CD14-positive monocyte (primary cell): ENCODE measurements around the gene MIA2. TPM values are rescaled to one million over a fixed set of nuclear protein-coding genes. Genes with fewer than 3 reads are reported as not detected.

Experiments used
- DNase-seq, 3 donors: peaks; one replicate each; pipeline ENCODE4 v3.0.0-alpha.2; 2011 to 2022
- H2AFZ ChIP-seq: 2 replicates; pipeline ENCODE4 v1.6.0; 2012; ENCODE audit warnings: mild to moderate bottlenecking, low read depth, low read length, inconsistent platforms; ENCODE audit not compliant: insufficient read depth, poor library complexity, severe bottlenecking
- H3K27ac ChIP-seq, 2 donors: 1 replicate in 1 of 2; 2 replicates in 1 of 2; pipeline ENCODE4 v1.5.1; 2012 to 2013; ENCODE audit warnings: low read length in 2 of 2, control low read depth in 1 of 2, inconsistent platforms in 1 of 2, low read depth in 1 of 2, mild to moderate bottlenecking in 1 of 2
- H3K27me3 ChIP-seq, 2 donors: one replicate each; pipeline versions ENCODE4 v1.6.0 to v1.6.1; 2011 to 2013; ENCODE audit warnings: low read length in 2 of 2; ENCODE audit not compliant: control insufficient read depth in 2 of 2, insufficient read depth in 2 of 2
- H3K36me3 ChIP-seq, 2 donors: replicated peaks in 1 of 2; 1 replicate in 1 of 2; 2 replicates in 1 of 2; pipeline versions ENCODE4 v1.5.1 to v1.6.1; 2012 to 2013; ENCODE audit warnings: low read length in 2 of 2, control low read depth in 1 of 2, inconsistent platforms in 1 of 2, mild to moderate bottlenecking in 1 of 2; ENCODE audit not compliant: insufficient read depth in 2 of 2, control insufficient read depth in 1 of 2
- H3K4me1 ChIP-seq, 2 donors: 1 replicate in 1 of 2; 2 replicates in 1 of 2; pipeline versions ENCODE4 v1.5.1 to v1.6.1; 2012 to 2013; ENCODE audit warnings: low read length in 2 of 2, control low read depth in 1 of 2, inconsistent platforms in 1 of 2, mild to moderate bottlenecking in 1 of 2, moderate library complexity in 1 of 2; ENCODE audit not compliant: insufficient read depth in 2 of 2, control insufficient read depth in 1 of 2
- H3K4me2 ChIP-seq: replicated peaks from 2 replicates; pipeline ENCODE3; 2012; ENCODE audit warnings: low read length, moderate library complexity, mild to moderate bottlenecking; ENCODE audit not compliant: poor library complexity, severe bottlenecking; ENCODE audit errors: extremely low read depth
- H3K4me3 ChIP-seq, 3 experiments: fragments of 200-600 bp in 1 of 3; sonication (generic) in 1 of 3; replicated peaks in 1 of 3; 1 replicate in 2 of 3; 2 replicates in 1 of 3; pipeline ENCODE4 v1.5.1; 2011 to 2013; ENCODE audit warnings: low read length in 3 of 3, mild to moderate bottlenecking in 3 of 3, control low read depth in 2 of 3, low read depth in 2 of 3, inconsistent platforms in 1 of 3, moderate library complexity in 1 of 3
- H3K79me2 ChIP-seq: 2 replicates; pipeline ENCODE4 v1.6.0; 2012; ENCODE audit warnings: mild to moderate bottlenecking, control low read depth, inconsistent platforms, low read length, moderate library complexity; ENCODE audit not compliant: insufficient read depth
- H3K9ac ChIP-seq: 2 replicates; pipeline ENCODE4 v1.6.0; 2017; ENCODE audit warnings: low read length, mild to moderate bottlenecking; ENCODE audit not compliant: insufficient read depth, poor library complexity, severe bottlenecking
- H3K9me3 ChIP-seq, 2 donors: replicated peaks in 1 of 2; 1 replicate in 1 of 2; 2 replicates in 1 of 2; pipeline versions ENCODE4 v1.5.1 to v1.6.1; 2012 to 2013; ENCODE audit warnings: low read length in 2 of 2, control low read depth in 1 of 2; ENCODE audit not compliant: control insufficient read depth in 1 of 2, insufficient read depth in 1 of 2
- H4K20me1 ChIP-seq: 2 replicates; pipeline ENCODE4 v1.6.0; 2012; ENCODE audit warnings: mild to moderate bottlenecking, low read length, control low read depth, moderate library complexity; ENCODE audit not compliant: insufficient read depth
- H3K27ac Mint-ChIP-seq, 7 donors: one replicate each; pipeline ENCODE4 v1.8.0; 2020; ENCODE audit warnings: mild to moderate bottlenecking in 7 of 7, mixed read lengths in 7 of 7, moderate library complexity in 6 of 7, inconsistent platforms in 2 of 7
- H3K27me3 Mint-ChIP-seq, 3 donors: one replicate each; pipeline ENCODE4 v1.8.0; 2021 to 2022; ENCODE audit warnings: low read depth in 3 of 3, mild to moderate bottlenecking in 3 of 3, mixed read lengths in 3 of 3, moderate library complexity in 3 of 3, inconsistent platforms in 1 of 3
- H3K36me3 Mint-ChIP-seq, 2 donors: one replicate each; pipeline ENCODE4 v1.8.0; 2020; ENCODE audit warnings: mixed read lengths in 2 of 2, inconsistent platforms in 1 of 2, mild to moderate bottlenecking in 1 of 2
- H3K4me1 Mint-ChIP-seq: one replicate; pipeline ENCODE4 v1.8.0; 2020; ENCODE audit warnings: mild to moderate bottlenecking, mixed read lengths
- H3K4me3 Mint-ChIP-seq, 2 donors: one replicate each; pipeline ENCODE4 v1.8.0; 2020; ENCODE audit warnings: mild to moderate bottlenecking in 2 of 2, mixed read lengths in 2 of 2, moderate library complexity in 1 of 2
- H3K9me3 Mint-ChIP-seq, 7 donors: one replicate each; pipeline ENCODE4 v1.8.0; 2020 to 2022; ENCODE audit warnings: mixed read lengths in 7 of 7, mild to moderate bottlenecking in 6 of 7, moderate library complexity in 6 of 7, inconsistent platforms in 2 of 7
- CTCF ChIP-seq: fragments of 200-600 bp; IDR thresholded peaks from one replicate; pipeline ENCODE4 v1.8.0; 2022; ENCODE audit warnings: antibody characterized with exemption, mild to moderate bottlenecking
- WGBS: methylation state at CpG from one replicate; pipeline ENCODE4 v1.1.5; 2013; ENCODE audit warnings: missing lambda C conversion rate; ENCODE audit not compliant: insufficient coverage; 5-methylcytosine and 5-hydroxymethylcytosine counted together
- intact Hi-C, 2 donors: fragments of 100-400 bp; cut with micrococcal nuclease; formaldehyde crosslinking; loops; one replicate each; pipeline versions ENCODE4 v1.15.0 to v1.15.1; 2023
- polyA plus RNA-seq, 3 donors: library from polyadenylated mRNA; depleted of rRNA in 1 of 3; unstranded in 2 of 3; stranded (reverse) in 1 of 3; fragments of 300-500 nt in 2 of 3; fragments of >200 nt in 1 of 3; fragmentation: Illumina TruSeq in 2 of 3; gene quantifications; 1 replicate in 2 of 3; 2 replicates in 1 of 3; pipeline ENCODE4 v1.2.3, GENCODE V29; 2012 to 2021

Gene MIA2
- polyA plus RNA-seq, 3 donors, result 19.1 to 24.6 (median 20.0) TPM

DNA sequence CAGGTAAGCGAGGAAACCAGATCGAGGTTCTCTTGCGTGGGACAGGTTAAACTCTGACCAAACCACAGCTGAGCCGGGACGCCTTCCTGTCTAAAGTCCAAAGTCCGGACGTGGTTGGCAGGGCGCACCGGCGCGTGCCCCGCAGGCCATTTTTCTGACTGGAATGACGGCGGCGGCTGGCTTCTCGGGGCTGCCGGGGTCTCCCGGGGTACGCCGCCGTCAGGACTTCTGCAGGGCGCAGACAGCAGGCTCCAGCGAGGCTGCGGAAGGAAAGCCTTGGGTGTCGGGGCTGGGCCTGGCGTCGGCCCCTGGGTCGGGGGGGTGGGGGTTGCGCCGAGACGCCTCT is 32.8 kb downstream of the MIA2 start:
- WGBS, result under 1% methylated on average over 26 of the region's 31 CpGs
- Histone ChIP-seq H3K36me3 (no peaks in the 10 kb centered on the region), H3K9me3 (peaks cover 0 to under 1% of the 10 kb centered on the region in 2 donors), H3K4me1 (peaks cover 27 to 44% of the 10 kb centered on the region in 2 donors), H3K4me2 (peak overlapping the region; percentile 86), H3K27me3 (no peaks in the 10 kb centered on the region), H3K4me3 (peak overlapping the region; percentile 91 to 98 (median 93)), H3K79me2 (peaks cover 47% of the 10 kb centered on the region), H3K9ac (peak overlapping the region; percentile 96), H4K20me1 (peaks cover 21% of the 10 kb centered on the region), H2AFZ (peak overlapping the region; percentile 94), H3K27ac (peak overlapping the region; percentile 95 to 96)
- H3K27me3 Mint-ChIP-seq, result no peaks in the 10 kb centered on the region
- peaks cover 6% of the 10 kb centered on the region in 2 donors for H3K36me3 Mint-ChIP-seq
- intact Hi-C loops, result loop anchor here (2.0 to 5.0 kb wide), 3 partner anchors 89 to 164 kb away; partner anchors contain the start of gene PNN (in 2 of the 2)
- H3K9me3 Mint-ChIP-seq, result peaks cover 0 to 13% (median 4%) of the 10 kb centered on the region in 7 donors
- H3K4me1 Mint-ChIP-seq, result peaks cover 48% of the 10 kb centered on the region
- peak overlapping the region; percentile 94 to 97 for H3K4me3 Mint-ChIP-seq
- peak in 1 of 3 donors; percentile 26 for DNase-seq
- TF ChIP-seq CTCF, result no peak
- peak overlapping the region; percentile 96 to 98 (median 97) for H3K27ac Mint-ChIP-seq

DNA sequence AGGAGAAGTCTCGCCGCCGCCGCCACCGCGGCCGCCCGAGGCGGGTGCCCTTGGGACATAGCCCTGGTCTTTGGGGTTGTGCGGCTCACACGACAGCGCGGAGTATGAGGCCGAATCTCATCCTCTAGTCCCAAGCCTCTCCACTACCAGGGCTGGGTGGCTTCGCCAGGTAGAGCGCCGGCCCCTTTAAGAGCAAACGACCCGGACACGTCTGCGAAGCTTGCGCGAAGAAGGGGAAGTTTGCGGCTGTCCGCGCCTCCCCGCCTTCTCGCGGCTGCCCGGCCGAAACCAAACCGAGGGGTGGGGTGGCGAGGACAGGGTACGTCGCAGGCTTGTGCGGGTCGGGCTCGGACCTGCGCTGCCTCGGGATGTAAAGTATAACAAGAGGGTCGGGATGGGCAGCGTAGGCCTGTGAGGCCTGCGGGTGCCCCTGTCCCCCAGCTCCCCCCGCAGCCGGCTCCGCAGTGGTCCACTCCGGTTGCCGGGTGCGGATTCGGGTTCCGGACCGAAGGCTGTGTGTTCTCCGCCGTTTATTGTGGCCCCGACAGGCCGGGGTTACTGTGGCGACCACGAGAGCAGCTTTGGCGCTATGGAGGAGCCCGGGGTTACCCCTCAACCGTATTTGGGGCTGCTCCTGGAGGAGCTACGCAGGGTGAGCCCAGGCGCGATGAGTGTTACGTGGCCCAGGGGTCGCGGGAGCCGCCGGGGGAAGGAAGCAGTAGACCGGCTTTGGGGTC is 33.3 kb downstream of the MIA2 start:
- Histone ChIP-seq H3K4me3 (peak overlapping the region; percentile 91 to 98 (median 93)), H3K4me1 (peaks cover 27 to 44% of the 10 kb centered on the region in 2 donors), H3K4me2 (peak overlapping the region; percentile 86), H3K27me3 (no peaks in the 10 kb centered on the region), H4K20me1 (peaks cover 26% of the 10 kb centered on the region), H3K9ac (peak overlapping the region; percentile 96), H3K9me3 (peaks cover 0 to 6% of the 10 kb centered on the region in 2 donors), H2AFZ (peak overlapping the region; percentile 94), H3K36me3 (no peaks in the 10 kb centered on the region), H3K27ac (peak overlapping the region; percentile 95 to 96), H3K79me2 (peaks cover 52% of the 10 kb centered on the region)
- peak overlapping the region; percentile 96 to 98 (median 97) for H3K27ac Mint-ChIP-seq
- intact Hi-C loops, result loop anchor here (2.0 to 5.0 kb wide), 3 partner anchors 90 to 164 kb away; partner anchors contain the start of gene PNN (in 2 of the 2)
- H3K4me1 Mint-ChIP-seq, result peaks cover 48% of the 10 kb centered on the region
- TF ChIP-seq CTCF, result no peak
- no peaks in the 10 kb centered on the region for H3K27me3 Mint-ChIP-seq
- WGBS, result under 1% methylated on average over 56 of the region's 70 CpGs
- H3K4me3 Mint-ChIP-seq, result peak overlapping the region; percentile 94 to 97
- DNase-seq, result peak; percentile 70 to 82 (median 75)
- H3K9me3 Mint-ChIP-seq, result peaks cover 0 to 13% (median 5%) of the 10 kb centered on the region in 7 donors
- peaks cover 6 to 11% of the 10 kb centered on the region in 2 donors for H3K36me3 Mint-ChIP-seq
